ENCODE data around the gene AFF3. TPM values are rescaled to one million over a fixed set of nuclear protein-coding genes. Genes with fewer than 3 reads are reported as not detected.

The AFF3 gene
- polyA plus RNA-seq, 1 donor (not counting 4 experiments of a cell fraction or from before 2014, with no cell fraction given), result not detected

- TF ChIP-seq CTCF (optimal IDR thresholded peaks at IDR 0.05 in 1 of 3, IDR thresholded peaks at IDR 0.05 in 1 of 3, conservative IDR thresholded peaks at IDR 0.05 in 1 of 3; ENCODE audit: extremely low read depth in 1 of 3, insufficient read depth in 2 of 3, low read length in 3 of 3) (no peak), EZH2 (IDR thresholded peaks at IDR 0.05; ENCODE audit: low read length) (no peak)
- dilution Hi-C loops (cut with MboI; ENCODE audit: extremely low pct_ligation_motif_present, low sequenced_read_pairs), result no loop called here
Observed at GRCh38 chr2:99938250-99938649, 204.1 kb downstream of the AFF3 start.

GRCh38 chr2:99936065-99936464 lies 206.3 kb downstream of the AFF3 start:
- Histone ChIP-seq H3K9me3 (ENCODE audit: control insufficient read depth, low read depth, low read length) (no peaks in the 10 kb centered on the region), H3K4me2 (ENCODE audit: control insufficient read depth, extremely low read depth, insufficient read depth, low read depth, low read length) (no peak overlapping the region), H2AFZ (ENCODE audit: control insufficient read depth, low read length) (no peak overlapping the region), H4K20me1 (ENCODE audit: control insufficient read depth, extremely low read depth, insufficient read depth, low read length) (no peaks in the 10 kb centered on the region), H3K4me1 (ENCODE audit: control insufficient read depth, extremely low read depth, insufficient read depth, low read length) (no peaks in the 10 kb centered on the region), H3K36me3 (ENCODE audit: control insufficient read depth in 2 of 2, extremely low read depth in 1 of 2, insufficient read depth in 2 of 2, low read length in 2 of 2) (no peaks in the 10 kb centered on the region), H3K9ac (ENCODE audit: control insufficient read depth, extremely low read depth, insufficient read depth, low read length) (no peak overlapping the region), H3K27me3 (ENCODE audit: control insufficient read depth, extremely low read depth, insufficient read depth, low read length) (no peaks in the 10 kb centered on the region), H3K27ac (ENCODE audit: control insufficient read depth, insufficient read depth, low read length) (no peak overlapping the region), H3K4me3 (ENCODE audit: control insufficient read depth in 2 of 3, extremely low read depth in 1 of 3, insufficient read depth in 2 of 3, low read depth in 1 of 3, low read length in 3 of 3) (no peak overlapping the region), H3K79me2 (ENCODE audit: control insufficient read depth, insufficient read depth, low read length) (no peaks in the 10 kb centered on the region), H3K9me1 (ENCODE audit: control insufficient read depth, extremely low read depth, insufficient read depth, low read length) (no peaks in the 10 kb centered on the region)
- dilution Hi-C loops (cut with MboI; ENCODE audit: extremely low pct_ligation_motif_present, low sequenced_read_pairs), result no loop called here
- DNase-seq (ENCODE audit: low read depth, low spot score), result no peak
- TF ChIP-seq CTCF (optimal IDR thresholded peaks at IDR 0.05 in 1 of 3, IDR thresholded peaks at IDR 0.05 in 1 of 3, conservative IDR thresholded peaks at IDR 0.05 in 1 of 3; ENCODE audit: extremely low read depth in 1 of 3, insufficient read depth in 2 of 3, low read length in 3 of 3) (no peak), EZH2 (IDR thresholded peaks at IDR 0.05; ENCODE audit: low read length) (no peak)
- no peak for FAIRE-seq

More at GRCh38 chr2:99938250-99938649, 204.1 kb downstream of the AFF3 start:
- no peak overlapping the region for H3K27ac ChIP-seq (ENCODE audit: control insufficient read depth, insufficient read depth, low read length)
- no peak overlapping the region for H2AFZ ChIP-seq (ENCODE audit: control insufficient read depth, low read length)
- no peaks in the 10 kb centered on the region for H3K9me3 ChIP-seq (ENCODE audit: control insufficient read depth, low read depth, low read length)
- no peaks in the 10 kb centered on the region for H3K36me3 ChIP-seq (ENCODE audit: control insufficient read depth in 2 of 2, extremely low read depth in 1 of 2, insufficient read depth in 2 of 2, low read length in 2 of 2)
- no peaks in the 10 kb centered on the region for H3K9me1 ChIP-seq (ENCODE audit: control insufficient read depth, extremely low read depth, insufficient read depth, low read length)
- H4K20me1 ChIP-seq (ENCODE audit: control insufficient read depth, extremely low read depth, insufficient read depth, low read length), result no peaks in the 10 kb centered on the region
- DNase-seq (ENCODE audit: low read depth, low spot score), result no peak
- no peak overlapping the region for H3K4me3 ChIP-seq (ENCODE audit: control insufficient read depth in 2 of 3, extremely low read depth in 1 of 3, insufficient read depth in 2 of 3, low read depth in 1 of 3, low read length in 3 of 3)
- no peak overlapping the region for H3K4me2 ChIP-seq (ENCODE audit: control insufficient read depth, extremely low read depth, insufficient read depth, low read depth, low read length)
- H3K9ac ChIP-seq (ENCODE audit: control insufficient read depth, extremely low read depth, insufficient read depth, low read length), result no peak overlapping the region
- no peaks in the 10 kb centered on the region for H3K4me1 ChIP-seq (ENCODE audit: control insufficient read depth, extremely low read depth, insufficient read depth, low read length)
- H3K79me2 ChIP-seq (ENCODE audit: control insufficient read depth, insufficient read depth, low read length), result no peaks in the 10 kb centered on the region
- no peaks in the 10 kb centered on the region for H3K27me3 ChIP-seq (ENCODE audit: control insufficient read depth, extremely low read depth, insufficient read depth, low read length)
- FAIRE-seq, result no peak

Measured in keratinocyte (primary cell).